HG02884 (cell line): Measurements from ENCODE around the gene CCL4.
"Not testable (repeated sequence)": the region's sequence is repeated elsewhere in the genome, so short reads cannot be mapped to it uniquely, and the experiment has no call there.

Source experiments
- ATAC-seq: cut with Tn5 transposase; IDR thresholded peaks from one replicate; pipeline ENCODE4 v1.9.1; 2021; ENCODE audit warnings: mild to moderate bottlenecking, moderate library complexity; ENCODE audit not compliant: unreplicated experiment

The CCL4 gene

DNA sequence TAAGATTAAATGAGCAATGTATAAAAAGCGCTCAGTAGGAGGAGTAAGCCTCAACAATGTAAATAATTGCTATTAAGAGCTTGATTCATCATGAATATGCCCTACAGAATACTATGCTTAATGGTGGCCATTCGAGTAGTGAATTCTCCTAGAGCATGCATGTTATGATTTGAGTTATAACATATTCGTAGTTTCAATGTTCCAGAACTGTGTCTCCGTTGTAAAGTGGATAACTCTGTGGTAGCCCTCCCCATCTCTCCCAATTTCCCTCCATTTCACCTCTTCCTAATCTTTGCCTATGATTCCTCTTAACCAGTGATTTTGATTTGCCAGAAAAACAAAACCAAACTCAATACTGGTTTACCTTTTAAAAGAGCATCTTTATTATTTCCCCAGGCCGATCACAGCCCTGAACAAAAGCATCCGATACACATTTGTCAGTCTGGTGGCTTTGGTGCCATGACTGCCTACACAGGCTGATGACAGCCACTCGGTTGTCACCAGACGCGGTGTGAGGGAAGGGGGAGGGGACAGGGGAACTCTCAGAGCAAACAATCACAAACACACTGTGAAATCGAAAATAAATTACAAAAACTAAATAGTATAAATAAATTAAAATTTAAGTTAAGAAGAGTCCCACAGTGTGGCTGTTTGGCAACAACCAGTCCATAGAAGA lies 15.6 kb upstream of the CCL4 start:
- ATAC-seq, result not testable (repeated sequence)

DNA sequence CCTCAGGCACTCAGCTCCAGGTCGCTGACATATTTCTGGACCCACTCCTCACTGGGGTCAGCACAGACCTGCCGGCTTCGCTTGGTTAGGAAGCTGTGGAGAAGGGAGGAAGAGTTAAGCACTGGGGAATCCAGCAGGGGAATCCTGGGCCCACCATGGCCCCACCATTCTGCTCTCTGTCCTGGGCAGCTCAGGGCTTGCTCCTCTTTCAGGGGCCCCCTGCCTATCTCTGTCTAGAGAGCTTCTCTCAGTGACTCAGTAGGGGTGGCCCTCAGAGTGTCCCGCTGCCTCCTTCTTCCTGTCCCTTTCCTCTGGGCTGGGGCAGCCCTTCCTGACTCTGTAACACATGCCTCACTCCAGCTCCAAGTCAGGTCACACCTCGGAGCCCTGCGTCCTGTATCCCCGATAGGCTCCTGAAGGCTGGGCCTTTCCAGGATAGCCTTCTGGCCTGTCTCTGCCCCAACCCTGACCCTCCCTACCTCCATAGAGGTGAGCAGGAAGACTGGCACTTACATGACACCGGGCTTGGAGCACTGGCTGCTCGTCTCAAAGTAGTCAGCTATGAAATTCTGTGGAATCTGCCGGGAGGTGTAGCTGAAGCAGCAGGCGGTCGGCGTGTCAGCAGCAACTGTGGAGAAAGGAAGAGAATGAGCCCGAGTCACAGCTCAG lies 14.8 kb upstream of the CCL4 start:
- no peak for ATAC-seq

DNA sequence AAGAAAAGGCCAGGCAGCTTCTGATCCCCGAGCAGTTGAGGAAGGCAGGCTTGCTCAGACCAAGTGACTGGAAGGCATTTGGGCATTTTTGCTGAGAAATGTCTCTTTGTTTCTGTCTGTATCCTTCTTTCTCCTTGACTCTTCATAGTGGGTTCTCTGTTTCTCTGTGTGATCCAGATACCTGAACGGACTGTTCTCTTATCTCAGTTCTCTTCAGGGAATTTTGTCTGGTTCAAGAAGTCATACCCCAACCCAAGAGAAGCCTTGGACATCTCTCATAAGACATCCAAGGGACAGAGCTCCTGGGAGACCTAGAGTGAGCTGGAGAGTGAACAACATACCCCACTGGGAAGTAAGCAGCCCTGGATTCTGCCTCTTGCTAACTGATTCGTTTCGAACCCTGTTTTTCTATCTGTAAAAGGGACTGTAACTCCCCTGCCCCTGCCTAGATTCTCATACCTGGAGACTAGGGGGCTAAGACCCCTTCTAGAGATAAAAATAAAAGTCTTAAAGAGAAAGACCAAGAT lies 14.2 kb upstream of the CCL4 start:
- no peak for ATAC-seq

DNA sequence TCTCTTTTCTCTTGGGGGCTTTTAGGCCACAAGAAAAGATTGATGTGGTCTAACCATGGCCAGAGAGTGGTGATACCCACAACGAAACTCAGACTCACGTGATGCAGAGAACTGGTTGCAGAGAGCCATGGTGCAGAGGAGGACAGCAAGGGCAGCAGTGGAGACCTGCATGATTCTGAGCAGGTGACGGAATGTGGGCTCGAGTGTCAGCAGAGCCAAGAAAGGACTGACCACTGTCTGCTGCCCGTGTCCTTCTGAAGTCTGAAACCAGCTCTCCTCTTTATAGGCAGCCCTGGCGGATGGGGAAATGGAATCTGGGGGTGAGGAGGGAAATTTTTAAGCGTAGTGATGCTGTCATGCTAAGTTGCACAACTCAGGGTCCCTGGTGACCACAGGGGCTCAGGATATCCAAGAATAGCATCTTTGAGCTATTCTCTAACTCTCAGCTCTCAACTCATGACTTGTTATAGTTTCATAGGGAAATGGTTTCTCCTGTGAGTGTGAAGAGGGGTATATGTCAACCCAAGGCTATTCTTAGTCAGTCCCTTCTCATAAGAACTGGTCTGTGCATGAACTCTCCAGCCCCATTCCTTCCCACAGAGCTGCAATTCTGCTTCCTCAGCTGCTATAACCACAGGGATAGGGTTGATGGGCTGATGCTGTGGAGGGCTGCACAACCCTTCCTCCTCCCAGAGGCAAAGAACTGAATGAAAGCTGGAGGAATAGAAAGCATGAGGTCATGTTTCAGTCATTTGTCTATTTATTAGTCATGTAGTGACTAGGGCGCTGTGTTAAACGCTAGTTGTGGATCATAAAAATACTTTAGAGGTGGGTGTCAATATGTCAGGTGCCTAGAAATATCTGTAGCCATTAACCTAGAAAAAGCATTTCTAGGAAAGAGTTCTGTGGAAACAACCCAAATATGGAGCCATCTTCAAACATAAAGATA lies 13.5 kb upstream of the CCL4 start, which contains the start of gene CCL3:
TSS of gene CCL3 (minus strand) at position 256 of the 949 bp plus-strand sequence. CDS start at position 171, 85 bp downstream.
- ATAC-seq, result peak; percentile 74

DNA sequence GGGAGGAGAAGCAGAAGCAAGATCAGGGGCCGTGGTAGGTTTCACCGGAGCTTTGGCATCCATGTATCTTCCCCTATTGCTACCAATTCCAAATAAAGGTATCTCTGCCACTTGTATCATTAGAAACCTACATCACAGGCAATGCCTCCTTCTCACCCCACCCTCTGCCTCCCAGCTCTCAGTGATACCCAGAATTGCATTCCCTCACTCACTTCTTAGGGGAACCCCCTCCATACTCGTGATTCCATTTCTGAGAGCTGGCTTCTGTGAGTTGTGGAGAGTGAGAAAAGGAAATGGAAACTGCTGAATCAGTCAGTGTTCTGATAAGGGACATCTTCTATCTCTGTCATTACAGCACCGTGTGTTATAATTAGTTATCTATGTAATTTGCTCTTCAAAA lies 11.4 kb upstream of the CCL4 start:
- ATAC-seq, result no peak

DNA sequence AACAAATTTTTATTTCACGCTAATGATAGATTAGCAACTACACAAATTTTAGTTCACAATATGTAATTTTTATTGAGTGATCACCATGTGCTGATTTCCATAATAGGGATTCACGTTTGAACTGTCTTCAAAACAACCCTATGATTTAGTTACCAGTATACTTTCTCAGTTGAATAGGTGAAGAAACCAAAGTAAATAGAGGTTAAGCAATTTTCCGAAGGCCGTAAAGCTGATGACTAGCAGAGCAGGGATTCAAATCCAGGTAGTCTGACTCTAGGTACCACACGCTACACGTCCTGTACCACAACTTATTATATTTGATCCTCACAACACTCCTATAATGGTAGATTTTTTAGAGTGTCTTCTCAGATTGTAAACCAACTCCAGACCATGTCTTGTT lies 10.9 kb upstream of the CCL4 start:
- ATAC-seq, result not testable (repeated sequence)

DNA sequence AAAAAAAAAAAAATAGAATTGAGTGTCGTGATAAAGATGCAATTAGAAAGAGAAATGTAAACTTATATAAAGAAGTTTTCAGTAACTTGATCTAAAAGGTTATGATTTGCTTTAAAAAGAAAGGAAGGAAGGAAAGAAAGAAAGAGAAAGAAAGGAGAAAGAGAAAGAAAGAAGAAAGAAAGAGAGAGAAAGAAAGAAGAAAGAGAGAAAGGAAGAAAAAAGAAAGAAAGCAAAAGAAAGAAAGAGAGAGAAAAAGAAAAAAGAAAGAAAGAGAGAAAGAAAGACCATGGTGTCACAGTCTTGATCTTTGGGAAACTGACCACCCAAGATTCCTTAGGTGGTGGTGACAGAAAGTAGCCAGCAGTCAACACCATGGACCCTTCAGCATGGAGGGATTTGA lies 9.4 kb upstream of the CCL4 start:
- no peak for ATAC-seq

DNA sequence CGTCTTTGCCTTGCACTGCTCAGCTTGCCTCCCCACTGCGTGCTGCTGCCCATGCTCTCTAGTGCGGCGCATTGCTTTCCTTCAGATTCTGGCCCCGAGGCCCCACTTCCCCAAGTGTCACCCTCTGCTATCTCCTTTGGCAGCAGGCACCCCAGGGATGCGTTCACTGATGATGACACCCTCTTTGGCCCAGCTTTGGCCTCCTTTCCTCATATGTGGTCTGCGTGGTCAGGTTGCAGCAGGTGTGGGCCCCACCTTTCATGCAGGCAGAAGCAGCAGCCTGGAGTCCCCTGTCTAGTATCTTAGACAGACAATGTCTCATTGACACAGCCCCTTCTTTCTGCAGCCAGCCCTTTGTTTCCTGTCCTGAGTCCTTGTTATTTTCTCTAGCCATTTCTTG lies 8.9 kb upstream of the CCL4 start:
- no peak for ATAC-seq

DNA sequence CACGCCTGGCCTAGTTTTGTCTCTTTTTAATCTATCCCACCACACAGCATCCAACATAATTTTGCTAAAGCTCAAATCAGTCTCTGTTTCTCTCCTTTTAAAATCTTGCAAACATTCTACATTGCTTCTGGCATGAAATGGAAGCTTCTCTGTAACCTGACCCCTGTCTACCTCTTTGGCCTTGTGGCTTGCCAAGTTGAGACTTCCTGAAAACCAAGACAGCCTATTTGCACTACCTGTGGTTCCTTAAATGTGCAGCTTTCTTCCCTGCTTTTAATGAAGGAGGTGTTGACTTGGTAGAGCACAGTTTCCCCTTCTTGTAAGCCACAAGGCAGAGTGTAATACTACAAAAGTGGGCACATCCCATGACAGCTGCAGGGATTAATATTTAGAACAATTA lies 7.6 kb upstream of the CCL4 start:
- ATAC-seq, result no peak

DNA sequence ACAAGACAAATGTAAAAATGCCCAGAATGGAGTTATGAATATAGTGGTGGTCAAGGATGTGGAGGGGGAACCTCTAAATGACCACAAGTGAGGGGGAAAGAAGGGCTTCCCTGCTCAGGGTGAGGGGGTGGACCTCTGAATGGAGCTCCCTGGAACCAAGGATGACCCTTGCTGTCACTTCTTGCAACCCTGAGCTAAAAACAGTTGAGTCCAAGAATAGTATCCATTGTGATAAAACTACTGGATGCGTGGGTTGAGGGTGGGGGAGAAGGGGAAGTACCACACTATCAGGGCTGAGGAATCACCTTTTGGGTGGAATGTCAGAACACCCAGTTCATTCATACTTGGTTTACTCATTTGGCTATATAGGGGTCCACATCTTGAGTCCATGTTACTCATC lies 4.6 kb upstream of the CCL4 start:
- ATAC-seq, result not testable (repeated sequence)

DNA sequence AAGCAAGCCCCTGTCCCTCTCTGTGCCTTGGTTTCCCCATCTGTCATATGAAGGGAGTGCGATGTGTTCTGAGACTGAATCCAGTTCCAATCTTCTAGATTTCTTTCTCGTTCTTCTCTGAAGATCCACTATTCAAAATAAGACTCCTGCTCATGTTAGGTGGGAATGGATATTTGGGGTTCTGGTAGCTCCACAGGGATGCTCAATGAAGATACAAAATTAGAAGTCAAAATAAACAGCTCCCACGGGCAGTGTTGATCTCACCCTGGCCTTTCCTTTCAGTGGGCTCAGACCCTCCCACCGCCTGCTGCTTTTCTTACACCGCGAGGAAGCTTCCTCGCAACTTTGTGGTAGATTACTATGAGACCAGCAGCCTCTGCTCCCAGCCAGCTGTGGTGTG lies 619 bp downstream of the CCL4 start:
- not testable (repeated sequence) for ATAC-seq

DNA sequence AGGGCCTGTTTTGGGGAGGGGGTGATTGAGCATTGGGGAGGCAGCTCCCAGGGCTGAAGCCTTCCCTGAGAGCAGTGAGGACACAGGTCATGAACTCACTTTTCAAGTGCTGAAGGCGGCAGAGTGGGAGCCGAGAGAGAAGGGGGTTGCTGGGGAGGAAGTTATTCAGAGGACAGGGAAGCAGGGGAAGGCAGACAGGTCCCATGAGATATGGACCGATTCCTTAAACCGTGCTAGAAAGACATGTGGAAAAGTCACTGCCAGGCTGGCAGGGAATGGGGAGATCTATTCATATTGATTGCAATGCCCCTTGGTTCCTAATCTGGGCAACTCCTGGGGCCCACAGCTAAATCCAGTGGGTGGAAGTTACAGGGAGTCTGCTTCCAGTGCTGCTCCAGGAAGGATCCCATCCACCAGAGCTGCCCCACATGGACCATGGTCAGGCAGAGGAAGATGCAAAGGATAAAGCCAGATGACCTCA lies 1.1 kb downstream of the CCL4 start:
- ATAC-seq, result no peak

DNA sequence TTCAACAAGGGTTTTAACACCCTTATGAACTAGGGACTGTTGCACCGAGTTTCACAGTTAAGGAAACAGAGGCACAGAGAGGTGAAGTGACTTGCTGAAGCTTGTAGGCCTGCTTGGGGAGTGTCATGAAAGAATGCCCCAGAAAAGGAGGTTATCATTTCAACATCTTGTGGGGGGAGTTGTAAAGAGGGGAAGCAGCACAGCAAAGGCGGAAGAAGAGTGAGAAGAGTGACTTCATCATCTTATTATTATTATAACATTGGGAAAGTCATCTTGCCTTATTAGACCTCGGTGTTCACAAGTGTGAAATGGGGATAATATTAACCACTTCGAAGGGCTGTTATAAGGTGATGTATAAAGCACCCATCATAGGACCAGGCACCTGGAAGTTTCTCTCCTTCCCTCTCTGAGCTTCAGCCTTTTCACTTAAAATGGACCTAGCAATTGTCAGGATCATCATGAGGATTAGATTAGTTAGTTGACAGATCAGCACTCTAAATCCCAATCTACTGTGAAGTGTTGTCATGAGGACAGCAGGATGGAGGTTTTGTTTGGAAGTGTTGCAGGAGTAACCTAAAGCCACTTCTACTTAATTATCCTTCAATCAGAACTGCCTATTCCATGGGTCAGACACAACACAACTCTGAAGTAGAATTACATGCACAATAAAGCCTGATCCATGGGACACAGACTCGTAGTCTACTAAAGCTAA lies 2.3 kb downstream of the CCL4 start:
- no peak for ATAC-seq

DNA sequence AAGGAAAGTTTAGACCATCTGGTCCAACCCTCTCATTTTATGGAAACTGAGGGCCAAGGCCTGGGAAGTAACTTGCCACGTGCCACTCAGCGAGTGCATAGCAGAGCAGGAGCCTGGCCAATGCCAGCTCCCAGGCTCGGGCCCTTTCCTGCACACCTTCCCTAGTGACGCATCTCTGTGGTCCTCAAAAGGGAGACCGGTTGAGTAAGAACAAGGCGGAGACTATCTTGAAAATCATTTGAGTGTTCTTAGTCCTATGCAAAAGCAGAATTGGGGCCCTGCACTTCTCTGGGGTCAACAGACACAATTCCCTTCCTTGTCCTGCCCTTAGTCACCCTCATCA lies 2.8 kb downstream of the CCL4 start:
- ATAC-seq, result no peak

DNA sequence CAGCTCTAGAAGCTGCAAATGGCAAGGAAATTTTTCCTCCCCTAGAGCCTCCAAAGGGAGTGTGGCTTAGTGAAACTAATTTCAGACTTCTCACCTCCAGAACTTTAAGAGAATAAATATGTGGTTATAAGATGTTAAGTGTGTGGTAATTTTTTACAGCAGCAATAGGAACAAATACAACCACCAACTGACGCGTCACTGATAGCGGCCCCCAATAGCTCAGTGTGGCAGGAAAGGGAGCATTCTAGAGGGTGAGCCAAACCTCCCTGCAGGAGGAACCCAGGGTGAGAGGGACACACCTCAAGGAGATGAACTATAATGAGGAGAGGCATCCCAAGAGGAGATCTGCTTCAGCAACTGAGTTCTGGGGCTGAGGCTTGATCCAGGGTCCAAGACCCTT lies 4.0 kb downstream of the CCL4 start:
- ATAC-seq, result no peak

DNA sequence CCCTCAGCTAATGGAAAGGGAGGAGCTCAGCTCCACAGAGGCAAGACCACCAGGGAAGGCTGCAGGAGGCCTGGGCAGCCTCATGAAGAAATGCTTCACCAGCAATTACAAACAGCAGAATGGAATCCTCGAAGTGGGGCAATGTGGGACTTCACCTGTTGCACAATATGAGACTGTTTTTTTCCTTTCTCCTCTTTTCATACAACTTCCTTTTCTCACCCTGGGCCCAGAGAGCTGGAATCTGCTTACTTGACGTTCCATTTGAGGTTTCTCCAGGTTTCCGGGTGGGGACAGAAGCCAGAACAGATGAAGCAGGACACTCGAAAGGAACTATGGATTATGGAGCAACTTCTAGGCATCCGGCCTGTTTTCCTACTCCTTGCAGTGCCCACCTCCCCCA lies 4.6 kb downstream of the CCL4 start:
- ATAC-seq, result not testable (repeated sequence)

DNA sequence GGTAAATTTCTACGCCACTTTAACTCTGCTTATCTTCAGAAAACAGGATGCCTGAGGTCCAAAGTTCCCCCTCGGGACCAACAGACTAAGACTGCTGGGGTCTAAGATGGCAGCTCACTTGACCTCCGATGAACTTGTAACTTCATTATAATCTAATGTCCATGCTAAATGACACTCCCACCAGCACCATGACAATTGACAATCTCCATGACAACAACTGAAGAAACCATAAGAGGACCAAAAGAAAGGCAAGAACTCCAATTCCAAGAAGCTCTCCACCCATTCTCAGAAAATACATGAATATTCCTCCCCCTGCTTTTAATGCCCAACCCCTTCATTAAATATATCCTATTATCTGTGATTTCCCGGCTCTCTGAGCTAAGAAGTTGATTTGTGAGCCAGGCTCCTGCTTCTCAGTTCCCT lies 7.5 kb downstream of the CCL4 start:
- ATAC-seq, result no peak

DNA sequence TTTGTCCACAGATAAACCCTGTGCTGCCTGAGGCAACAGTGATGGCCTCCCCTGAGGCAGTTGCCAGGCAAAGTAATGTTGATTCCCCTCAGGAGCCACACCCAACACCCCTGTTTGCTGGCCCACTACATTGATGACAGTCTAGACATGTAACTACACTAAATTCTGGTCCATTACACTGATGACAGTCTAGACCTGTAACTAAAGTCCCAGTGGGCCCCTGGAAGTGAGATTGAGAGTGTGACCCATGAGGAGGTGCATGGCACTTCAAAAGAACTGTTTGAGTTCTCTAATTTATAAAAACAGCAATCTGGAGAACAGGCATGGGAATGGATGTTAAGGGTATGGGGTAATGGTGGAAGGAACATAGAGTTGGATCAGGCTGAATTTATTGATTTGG lies 8.9 kb downstream of the CCL4 start:
- ATAC-seq, result no peak

DNA sequence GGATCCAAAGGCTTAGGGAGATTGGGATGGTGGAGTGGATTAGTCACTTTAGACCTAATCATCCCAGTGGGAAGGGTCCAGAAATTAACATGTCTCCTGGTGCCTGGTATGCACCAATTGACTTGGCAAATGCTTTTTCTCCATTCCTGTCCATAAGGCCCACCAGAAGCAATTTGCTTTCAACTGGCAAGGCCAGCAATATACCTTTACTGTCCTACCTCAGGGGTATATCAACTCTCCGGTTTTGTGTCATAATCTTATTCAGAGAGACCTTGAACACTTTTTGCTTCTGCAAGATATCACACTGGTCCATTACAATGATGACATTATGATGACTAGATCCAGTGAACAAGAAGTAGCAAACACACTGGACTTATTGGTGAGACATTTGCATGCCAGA lies 9.5 kb downstream of the CCL4 start:
- ATAC-seq, result not testable (repeated sequence)

DNA sequence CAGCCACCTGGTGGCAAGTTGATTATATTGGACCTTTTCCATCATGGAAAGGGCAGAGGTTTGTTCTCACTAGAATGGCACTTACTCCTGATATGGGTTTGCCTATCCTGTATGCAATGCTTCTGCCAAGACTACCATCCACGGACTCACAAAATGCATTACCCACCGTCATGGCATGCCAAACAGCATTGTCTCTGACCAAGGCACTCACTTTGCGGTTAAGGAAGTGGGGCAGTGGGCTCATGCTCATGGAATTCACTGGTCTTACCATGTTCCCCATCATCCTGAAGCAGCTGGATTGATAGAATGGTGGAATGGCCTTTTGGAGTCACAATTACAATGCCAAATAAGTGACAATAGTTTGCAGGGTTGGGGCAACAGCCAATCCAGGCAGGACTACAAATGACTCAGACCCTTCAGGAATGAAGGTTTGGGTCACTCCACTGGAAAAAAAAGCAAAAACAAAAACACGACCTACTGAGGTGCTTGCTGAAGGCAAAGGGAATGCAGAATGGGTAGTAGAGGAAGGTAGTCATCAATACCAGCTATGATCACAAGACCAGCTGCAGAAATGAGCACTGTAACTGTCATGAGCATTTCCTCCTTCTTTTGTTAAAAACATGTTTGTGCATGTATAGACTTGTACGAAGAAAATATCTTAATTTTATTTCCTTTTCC lies 11.5 kb downstream of the CCL4 start:
- ATAC-seq, result not testable (repeated sequence)
